Activated CD8-positive, alpha-beta T cell treated with anti-CD3 and anti-CD28 coated beads for 36 hours (primary cell): ENCODE data around the gene RBFOX2. TPM values are rescaled to one million over a fixed set of nuclear protein-coding genes. Genes with fewer than 3 reads are reported as not detected.

Experiments used
- ATAC-seq: fragments of 200-7000 bp; cut with Tn5 transposase; one replicate; pipeline ENCODE4 v1.10.0; 2021; ENCODE audit warnings: mild to moderate bottlenecking, moderate library complexity
- CTCF ChIA-PET: fragments of 350-600 bp; sonication (Branson Sonifier 250); formaldehyde crosslinking; loops from one replicate; lab custom pipeline; 2021; ENCODE audit warnings: antibody characterized with exemption; lab: Charles Lee
- POLR2A ChIA-PET: fragments of 350-600 bp; sonication (Branson Sonifier 250); formaldehyde crosslinking; loops from one replicate; lab custom pipeline; 2021; ENCODE audit warnings: antibody characterized with exemption; lab: Charles Lee
- DNase-seq: peaks from one replicate; pipeline ENCODE4 v3.0.0-alpha.2; 2020
- H3K27ac Mint-ChIP-seq: one replicate; pipeline ENCODE4 v1.8.0; 2021; ENCODE audit warnings: mild to moderate bottlenecking, mixed read lengths
- H3K27me3 Mint-ChIP-seq: one replicate; pipeline ENCODE4 v1.8.0; 2021; ENCODE audit warnings: mixed read lengths
- H3K36me3 Mint-ChIP-seq: one replicate; pipeline ENCODE4 v1.8.0; 2021; ENCODE audit warnings: low read depth, mixed read lengths
- H3K4me1 Mint-ChIP-seq: one replicate; pipeline ENCODE4 v1.8.0; 2021; ENCODE audit warnings: low read depth, mixed read lengths
- H3K4me3 Mint-ChIP-seq: one replicate; pipeline ENCODE4 v1.8.0; 2021; ENCODE audit warnings: mild to moderate bottlenecking, moderate library complexity, mixed read lengths
- H3K9me3 Mint-ChIP-seq: one replicate; pipeline ENCODE4 v1.8.0; 2021; ENCODE audit warnings: mixed read lengths
- intact Hi-C: fragments of 100-400 bp; cut with micrococcal nuclease; formaldehyde crosslinking; loops from one replicate; pipeline ENCODE4 v1.10.0; 2022
- total RNA-seq, 2 experiments: library from RNA; stranded (reverse); gene quantifications; one replicate each; pipeline ENCODE4 v1.2.3, GENCODE V29; 2021
- TF ChIP-seq, protein P1 (sequence below): fragments of 200-600 bp; IDR thresholded peaks from one replicate; pipeline ENCODE4 v1.8.0; 2022; ENCODE audit warnings: antibody characterized with exemption, mild to moderate bottlenecking

Gene RBFOX2
- total RNA-seq, 2 experiments from 2014 or later: 3.1 to 3.3 TPM

- Mint-ChIP-seq H3K9me3 (no peaks in the 10 kb centered on the region), H3K27me3 (peaks cover 14% of the 10 kb centered on the region), H3K27ac (no peak overlapping the region), H3K36me3 (no peaks in the 10 kb centered on the region), H3K4me1 (peaks cover 19% of the 10 kb centered on the region), H3K4me3 (no peak overlapping the region)
- ATAC-seq (no peak), DNase-seq (no peak)
- intact Hi-C loops: no loop called here
- TF ChIP-seq, protein P1, sequence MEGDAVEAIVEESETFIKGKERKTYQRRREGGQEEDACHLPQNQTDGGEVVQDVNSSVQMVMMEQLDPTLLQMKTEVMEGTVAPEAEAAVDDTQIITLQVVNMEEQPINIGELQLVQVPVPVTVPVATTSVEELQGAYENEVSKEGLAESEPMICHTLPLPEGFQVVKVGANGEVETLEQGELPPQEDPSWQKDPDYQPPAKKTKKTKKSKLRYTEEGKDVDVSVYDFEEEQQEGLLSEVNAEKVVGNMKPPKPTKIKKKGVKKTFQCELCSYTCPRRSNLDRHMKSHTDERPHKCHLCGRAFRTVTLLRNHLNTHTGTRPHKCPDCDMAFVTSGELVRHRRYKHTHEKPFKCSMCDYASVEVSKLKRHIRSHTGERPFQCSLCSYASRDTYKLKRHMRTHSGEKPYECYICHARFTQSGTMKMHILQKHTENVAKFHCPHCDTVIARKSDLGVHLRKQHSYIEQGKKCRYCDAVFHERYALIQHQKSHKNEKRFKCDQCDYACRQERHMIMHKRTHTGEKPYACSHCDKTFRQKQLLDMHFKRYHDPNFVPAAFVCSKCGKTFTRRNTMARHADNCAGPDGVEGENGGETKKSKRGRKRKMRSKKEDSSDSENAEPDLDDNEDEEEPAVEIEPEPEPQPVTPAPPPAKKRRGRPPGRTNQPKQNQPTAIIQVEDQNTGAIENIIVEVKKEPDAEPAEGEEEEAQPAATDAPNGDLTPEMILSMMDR: no peak
- ChIA-PET CTCF (no interaction called here), POLR2A (no interaction called here)
Observed at GRCh38 chr22:35839841-35840301, 188.8 kb downstream of the RBFOX2 start.

GRCh38 chr22:35838855-35839576, 189.6 kb downstream of the RBFOX2 start:
- ChIA-PET CTCF (interaction anchor here (0.7 kb wide), 1 partner anchor 212 kb away, joined by 3 read pairs; no protein-coding TSS in a partner anchor), POLR2A (no interaction called here)
- intact Hi-C loops: no loop called here
- no peaks in the 10 kb centered on the region for H3K9me3 Mint-ChIP-seq
- H3K27ac Mint-ChIP-seq: no peak overlapping the region
- peaks cover 19% of the 10 kb centered on the region for H3K4me1 Mint-ChIP-seq
- TF ChIP-seq, protein P1: no peak
- no peak overlapping the region for H3K4me3 Mint-ChIP-seq
- H3K36me3 Mint-ChIP-seq: no peaks in the 10 kb centered on the region
- ATAC-seq (no peak), DNase-seq (peak; percentile 6)
- peaks cover 14% of the 10 kb centered on the region for H3K27me3 Mint-ChIP-seq

DNA sequence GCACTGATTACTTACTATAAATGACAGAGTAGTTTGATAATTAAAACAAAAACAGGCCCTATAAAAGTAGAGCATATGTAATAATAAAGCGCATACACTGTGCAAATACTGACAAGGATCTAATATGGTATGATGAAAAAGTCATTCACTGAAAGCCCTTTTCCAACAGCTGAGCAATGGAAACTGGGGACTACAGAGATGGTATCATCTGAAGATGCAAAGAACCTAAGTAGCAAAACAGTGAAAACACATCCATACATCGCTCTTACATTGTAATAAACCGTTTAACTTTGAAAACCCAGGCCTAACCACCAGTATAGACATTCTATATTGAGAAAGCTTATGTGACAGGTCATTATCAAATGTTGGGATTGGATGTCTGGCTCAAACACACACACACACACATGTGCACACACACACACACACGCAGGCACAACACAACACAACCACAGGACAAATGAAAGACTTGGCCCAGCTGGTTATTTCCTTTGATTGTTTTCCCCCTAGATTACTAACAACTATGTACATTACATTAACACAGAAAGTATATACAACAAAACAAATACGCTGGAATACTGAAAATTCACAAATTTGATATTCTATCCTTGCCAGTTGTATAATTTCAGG, 191.4 kb downstream of the RBFOX2 start:
- H3K36me3 Mint-ChIP-seq: no peaks in the 10 kb centered on the region
- ChIA-PET CTCF (no interaction called here), POLR2A (no interaction called here)
- no peak for ATAC-seq
- H3K9me3 Mint-ChIP-seq: no peaks in the 10 kb centered on the region
- H3K4me1 Mint-ChIP-seq: peaks cover 19% of the 10 kb centered on the region
- TF ChIP-seq, protein P1: no peak
- no peak overlapping the region for H3K4me3 Mint-ChIP-seq
- intact Hi-C loops: no loop called here
- H3K27me3 Mint-ChIP-seq: peaks cover 14% of the 10 kb centered on the region
- no peak overlapping the region for H3K27ac Mint-ChIP-seq
- DNase-seq: no peak

DNA sequence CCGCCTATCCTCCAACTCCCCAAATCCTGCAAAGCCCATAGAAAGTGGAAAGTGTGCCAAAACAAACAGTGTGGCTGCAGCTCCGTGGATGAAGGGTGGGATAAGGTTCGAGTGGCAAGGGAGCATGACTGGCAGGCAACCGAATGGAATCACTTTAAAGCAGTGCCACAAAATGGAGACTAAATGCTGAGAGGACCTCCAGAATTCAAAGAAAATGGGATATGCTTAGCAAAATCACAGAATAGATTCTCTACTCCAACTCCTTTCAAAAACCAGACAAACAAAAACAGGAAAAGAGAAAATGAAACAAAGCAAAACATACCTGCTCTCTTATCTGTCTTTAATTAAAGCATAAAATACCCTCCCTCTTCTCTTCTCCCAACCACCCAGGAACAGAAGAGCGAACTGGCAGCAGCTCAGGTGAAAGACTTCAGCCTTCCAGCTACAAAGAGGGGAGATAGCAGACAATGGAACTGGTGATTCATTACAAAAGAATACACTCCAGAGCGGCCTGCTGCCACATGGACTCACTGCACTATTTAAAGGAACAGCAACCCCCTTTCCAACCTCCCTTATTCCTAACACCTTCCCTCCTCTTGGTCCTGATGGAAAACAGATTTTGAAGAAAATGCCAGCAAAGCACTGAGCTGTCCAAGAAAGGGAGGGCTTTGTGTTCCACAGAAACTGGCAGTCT, 192.5 kb downstream of the RBFOX2 start:
- TF ChIP-seq, protein P1: no peak
- Mint-ChIP-seq H3K27me3 (peaks cover 14% of the 10 kb centered on the region), H3K36me3 (no peaks in the 10 kb centered on the region), H3K4me3 (no peak overlapping the region), H3K9me3 (no peaks in the 10 kb centered on the region), H3K4me1 (peaks cover 19% of the 10 kb centered on the region), H3K27ac (no peak overlapping the region)
- ATAC-seq (no peak), DNase-seq (no peak)
- intact Hi-C loops: no loop called here
- ChIA-PET POLR2A (no interaction called here), CTCF (interaction anchor here (1.9 kb wide), 1 partner anchor 229 kb away, joined by 4 read pairs; no protein-coding TSS in a partner anchor)
